ENCODE results near the gene KCNIP4. TPM values are rescaled to one million over a fixed set of nuclear protein-coding genes. Genes with fewer than 3 reads are reported as not detected.

KCNIP4 gene
- total RNA-seq, 4 donors from 2014 or later = 0.19 to 0.50 (median 0.34) TPM; not detected in 1

GRCh38 chr4:21806991-21807390 lies 141.6 kb downstream of the KCNIP4 start:
- H3K4me3 ChIP-seq = no peak overlapping the region
- H3K27ac ChIP-seq (replicated peaks in 1 of 4) = no peak overlapping the region
- H3K36me3 ChIP-seq = no peaks in the 10 kb centered on the region
- H3K27me3 ChIP-seq = no peaks in the 10 kb centered on the region
- intact Hi-C loops (cut with DNase I) = no loop called here
- WGBS = 90% methylated on average over 3 of the region's 3 CpGs
- no peaks in the 10 kb centered on the region for H3K4me1 ChIP-seq
- DNase-seq (ENCODE audit: extremely low spot score) = no peak
- no peaks in the 10 kb centered on the region for H3K9me3 ChIP-seq
- TF ChIP-seq EP300 (IDR thresholded peaks at IDR 0.05) = no peak
- TF ChIP-seq POLR2A (IDR thresholded peaks at IDR 0.05; ENCODE audit: low read depth) = no peak
- no peak for TF ChIP-seq CTCF (IDR thresholded peaks at IDR 0.05)
- no peak for TF ChIP-seq POLR2AphosphoS5 (IDR thresholded peaks at IDR 0.05)

GRCh38 chr4:21802406-21802805 lies 146.2 kb downstream of the KCNIP4 start:
- no peak for DNase-seq (ENCODE audit: extremely low spot score)
- Histone ChIP-seq H3K4me1 (no peaks in the 10 kb centered on the region), H3K27me3 (no peaks in the 10 kb centered on the region), H3K4me3 (no peak overlapping the region), H3K27ac (replicated peaks in 1 of 4) (no peak overlapping the region), H3K9me3 (no peaks in the 10 kb centered on the region), H3K36me3 (no peaks in the 10 kb centered on the region)
- TF ChIP-seq EP300 (IDR thresholded peaks at IDR 0.05) = no peak
- no peak for TF ChIP-seq CTCF (IDR thresholded peaks at IDR 0.05)
- TF ChIP-seq POLR2A (IDR thresholded peaks at IDR 0.05; ENCODE audit: low read depth) = no peak
- no peak for TF ChIP-seq POLR2AphosphoS5 (IDR thresholded peaks at IDR 0.05)
- 45% methylated on average over 1 of the region's 1 CpG for WGBS
- intact Hi-C loops (cut with DNase I) = no loop called here

GRCh38 chr4:21801661-21802385 lies 146.7 kb downstream of the KCNIP4 start:
- no peaks in the 10 kb centered on the region for H3K4me1 ChIP-seq
- no peak for TF ChIP-seq CTCF (IDR thresholded peaks at IDR 0.05)
- TF ChIP-seq POLR2AphosphoS5 (IDR thresholded peaks at IDR 0.05) = no peak
- no peak for TF ChIP-seq EP300 (IDR thresholded peaks at IDR 0.05)
- TF ChIP-seq POLR2A (IDR thresholded peaks at IDR 0.05; ENCODE audit: low read depth) = no peak
- intact Hi-C loops (cut with DNase I) = no loop called here

GRCh38 chr4:21795091-21795490 lies 153.5 kb downstream of the KCNIP4 start:
- 82% methylated on average over 9 of the region's 9 CpGs for WGBS
- H3K4me3 ChIP-seq = no peak overlapping the region
- no peaks in the 10 kb centered on the region for H3K9me3 ChIP-seq
- no peaks in the 10 kb centered on the region for H3K4me1 ChIP-seq
- intact Hi-C loops (cut with DNase I) = no loop called here
- no peaks in the 10 kb centered on the region for H3K36me3 ChIP-seq
- TF ChIP-seq POLR2A (IDR thresholded peaks at IDR 0.05; ENCODE audit: low read depth) (no peak), POLR2AphosphoS5 (IDR thresholded peaks at IDR 0.05) (no peak), CTCF (IDR thresholded peaks at IDR 0.05) (no peak), EP300 (IDR thresholded peaks at IDR 0.05) (no peak)
- no peak for DNase-seq (ENCODE audit: extremely low spot score)
- no peak overlapping the region for H3K27ac ChIP-seq (replicated peaks in 1 of 4)
- no peaks in the 10 kb centered on the region for H3K27me3 ChIP-seq

More at GRCh38 chr4:21801661-21802385, 146.7 kb downstream of the KCNIP4 start:
- H3K36me3 ChIP-seq = no peaks in the 10 kb centered on the region
- DNase-seq (ENCODE audit: extremely low spot score) = no peak
- H3K27ac ChIP-seq (replicated peaks in 1 of 4) = no peak overlapping the region
- WGBS = 91% methylated on average over 5 of the region's 5 CpGs
- H3K4me3 ChIP-seq = no peak overlapping the region
- H3K27me3 ChIP-seq = no peaks in the 10 kb centered on the region
- H3K9me3 ChIP-seq = no peaks in the 10 kb centered on the region

GRCh38 chr4:21792736-21793135 lies 155.8 kb downstream of the KCNIP4 start:
- Histone ChIP-seq H3K4me3 (no peak overlapping the region), H3K4me1 (no peaks in the 10 kb centered on the region), H3K27me3 (no peaks in the 10 kb centered on the region), H3K27ac (replicated peaks in 1 of 4) (no peak overlapping the region), H3K36me3 (no peaks in the 10 kb centered on the region), H3K9me3 (no peaks in the 10 kb centered on the region)
- DNase-seq (ENCODE audit: extremely low spot score) = no peak
- TF ChIP-seq POLR2A (IDR thresholded peaks at IDR 0.05; ENCODE audit: low read depth) = no peak
- TF ChIP-seq POLR2AphosphoS5 (IDR thresholded peaks at IDR 0.05) = no peak
- TF ChIP-seq CTCF (IDR thresholded peaks at IDR 0.05) = no peak
- no peak for TF ChIP-seq EP300 (IDR thresholded peaks at IDR 0.05)
- intact Hi-C loops (cut with DNase I) = no loop called here

Measured in esophagus muscularis mucosa (tissue), 4 donors.